ENCODE measurements around the gene TSEN2.

The TSEN2 gene

GRCh38 chr3:12460127-12460526 lies 24.2 kb upstream of the TSEN2 start:
- H3K4me3 ChIP-seq (ENCODE audit: low read length) = no peak overlapping the region
- TF ChIP-seq CTCF (IDR thresholded peaks at IDR 0.05; ENCODE audit: insufficient read depth, low read depth, low read length, missing control alignments) = no peak
- DNase-seq (ENCODE audit: low read depth) = no peak

- DNase-seq (ENCODE audit: low read depth) = no peak
- no peak overlapping the region for H3K4me3 ChIP-seq (ENCODE audit: low read length)
- no peak for TF ChIP-seq CTCF (IDR thresholded peaks at IDR 0.05; ENCODE audit: insufficient read depth, low read depth, low read length, missing control alignments)
Measured at GRCh38 chr3:12461097-12461649, 23.1 kb upstream of the TSEN2 start.

- no peak for DNase-seq (ENCODE audit: low read depth)
- TF ChIP-seq CTCF (IDR thresholded peaks at IDR 0.05; ENCODE audit: insufficient read depth, low read depth, low read length, missing control alignments) = no peak
- no peak overlapping the region for H3K4me3 ChIP-seq (ENCODE audit: low read length)
Measured at GRCh38 chr3:12462159-12462947, 21.9 kb upstream of the TSEN2 start.

GRCh38 chr3:12463686-12464085 lies 20.6 kb upstream of the TSEN2 start:
- no peak for TF ChIP-seq CTCF (IDR thresholded peaks at IDR 0.05; ENCODE audit: insufficient read depth, low read depth, low read length, missing control alignments)
- DNase-seq (ENCODE audit: low read depth) = no peak
- no peak overlapping the region for H3K4me3 ChIP-seq (ENCODE audit: low read length)

- no peak overlapping the region for H3K4me3 ChIP-seq (ENCODE audit: low read length)
- no peak for TF ChIP-seq CTCF (IDR thresholded peaks at IDR 0.05; ENCODE audit: insufficient read depth, low read depth, low read length, missing control alignments)
- DNase-seq (ENCODE audit: low read depth) = no peak
Measured at GRCh38 chr3:12464181-12464580, 20.1 kb upstream of the TSEN2 start.

- no peak for TF ChIP-seq CTCF (IDR thresholded peaks at IDR 0.05; ENCODE audit: insufficient read depth, low read depth, low read length, missing control alignments)
- DNase-seq (ENCODE audit: low read depth) = no peak
- H3K4me3 ChIP-seq (ENCODE audit: low read length) = no peak overlapping the region
Measured at GRCh38 chr3:12465151-12465835, 19.0 kb upstream of the TSEN2 start.
